Skeletal muscle cell (primary cell): ENCODE data around the gene CCL13.

ENCODE experiments used
- DNase-seq: peaks from one replicate; pipeline ENCODE4 v3.0.0-alpha.2; 2010; ENCODE audit warnings: low read depth
- H3K4me3 ChIP-seq: 2 replicates; pipeline ENCODE4 v1.5.1; 2011; ENCODE audit warnings: low read depth, mild to moderate bottlenecking, control low read depth, low read length, moderate library complexity

CCL13 gene

GRCh38 chr17:34406226-34406625 is 49.9 kb downstream of the CCL13 start:
- DNase-seq, result no peak

More at GRCh38 chr17:34406226-34406625, 49.9 kb downstream of the CCL13 start:
- no peak overlapping the region for H3K4me3 ChIP-seq
